Fibroblast of pulmonary artery (primary cell): ENCODE measurements around the gene PHYHD1.

ENCODE experiments used
- DNase-seq: peaks from one replicate; pipeline ENCODE4 v3.0.0-alpha.2; 2010; ENCODE audit warnings: low read depth
- H3K4me3 ChIP-seq: replicated peaks from 2 replicates; pipeline ENCODE4 v1.5.1; 2011; ENCODE audit warnings: low read depth, mild to moderate bottlenecking, control low read depth, low read length, moderate library complexity
- TF ChIP-seq, protein P1 (sequence below): IDR thresholded peaks from 2 replicates; pipeline ENCODE4 v1.5.1; 2011; ENCODE audit warnings: mild to moderate bottlenecking, control low read depth, low read length, inconsistent platforms; ENCODE audit errors: missing control alignments

PHYHD1 gene

DNA sequence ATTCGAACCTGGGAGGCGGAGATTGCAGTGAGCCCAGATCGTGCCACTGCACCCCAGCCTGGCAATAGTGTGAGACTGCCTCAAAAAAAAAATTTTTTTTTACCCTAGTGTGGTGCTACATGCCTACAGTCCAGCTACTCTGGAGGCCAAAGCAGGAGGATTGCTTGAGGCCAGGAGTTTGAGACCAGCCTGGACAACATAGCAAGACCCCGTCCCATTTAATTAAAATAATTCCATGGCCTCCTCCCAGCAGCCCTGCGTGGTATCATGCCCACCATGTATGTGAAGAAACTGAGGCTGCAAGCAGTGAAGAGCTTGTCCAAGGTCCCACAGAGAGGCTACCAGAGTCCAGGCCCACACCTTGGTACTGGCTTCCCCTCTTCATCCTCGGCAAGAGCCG, 19.4 kb upstream of the PHYHD1 start:
- TF ChIP-seq, protein P1, sequence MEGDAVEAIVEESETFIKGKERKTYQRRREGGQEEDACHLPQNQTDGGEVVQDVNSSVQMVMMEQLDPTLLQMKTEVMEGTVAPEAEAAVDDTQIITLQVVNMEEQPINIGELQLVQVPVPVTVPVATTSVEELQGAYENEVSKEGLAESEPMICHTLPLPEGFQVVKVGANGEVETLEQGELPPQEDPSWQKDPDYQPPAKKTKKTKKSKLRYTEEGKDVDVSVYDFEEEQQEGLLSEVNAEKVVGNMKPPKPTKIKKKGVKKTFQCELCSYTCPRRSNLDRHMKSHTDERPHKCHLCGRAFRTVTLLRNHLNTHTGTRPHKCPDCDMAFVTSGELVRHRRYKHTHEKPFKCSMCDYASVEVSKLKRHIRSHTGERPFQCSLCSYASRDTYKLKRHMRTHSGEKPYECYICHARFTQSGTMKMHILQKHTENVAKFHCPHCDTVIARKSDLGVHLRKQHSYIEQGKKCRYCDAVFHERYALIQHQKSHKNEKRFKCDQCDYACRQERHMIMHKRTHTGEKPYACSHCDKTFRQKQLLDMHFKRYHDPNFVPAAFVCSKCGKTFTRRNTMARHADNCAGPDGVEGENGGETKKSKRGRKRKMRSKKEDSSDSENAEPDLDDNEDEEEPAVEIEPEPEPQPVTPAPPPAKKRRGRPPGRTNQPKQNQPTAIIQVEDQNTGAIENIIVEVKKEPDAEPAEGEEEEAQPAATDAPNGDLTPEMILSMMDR = no peak
- no peak overlapping the region for H3K4me3 ChIP-seq
- no peak for DNase-seq

DNA sequence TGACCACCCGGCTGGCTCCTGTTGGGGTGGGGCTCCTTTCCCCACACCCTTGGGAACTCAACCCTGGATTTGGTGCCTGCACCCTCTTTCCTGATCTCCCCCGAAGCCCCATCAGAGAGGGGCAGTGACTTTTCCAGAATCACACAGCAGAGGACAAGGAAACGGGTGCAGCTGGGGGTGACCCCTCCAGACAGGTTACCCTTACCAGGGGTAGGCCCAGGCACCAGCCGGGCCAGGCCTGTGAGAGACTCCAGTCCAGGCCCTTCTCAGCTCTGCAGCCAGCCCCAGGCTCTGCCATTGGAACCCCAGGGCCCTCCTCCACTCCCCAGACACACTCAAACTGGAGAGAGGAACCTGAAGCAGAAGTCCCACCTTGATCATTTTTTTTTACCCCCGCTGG, 19.0 kb upstream of the PHYHD1 start:
- TF ChIP-seq, protein P1 = no peak
- DNase-seq = no peak
- no peak overlapping the region for H3K4me3 ChIP-seq

DNA sequence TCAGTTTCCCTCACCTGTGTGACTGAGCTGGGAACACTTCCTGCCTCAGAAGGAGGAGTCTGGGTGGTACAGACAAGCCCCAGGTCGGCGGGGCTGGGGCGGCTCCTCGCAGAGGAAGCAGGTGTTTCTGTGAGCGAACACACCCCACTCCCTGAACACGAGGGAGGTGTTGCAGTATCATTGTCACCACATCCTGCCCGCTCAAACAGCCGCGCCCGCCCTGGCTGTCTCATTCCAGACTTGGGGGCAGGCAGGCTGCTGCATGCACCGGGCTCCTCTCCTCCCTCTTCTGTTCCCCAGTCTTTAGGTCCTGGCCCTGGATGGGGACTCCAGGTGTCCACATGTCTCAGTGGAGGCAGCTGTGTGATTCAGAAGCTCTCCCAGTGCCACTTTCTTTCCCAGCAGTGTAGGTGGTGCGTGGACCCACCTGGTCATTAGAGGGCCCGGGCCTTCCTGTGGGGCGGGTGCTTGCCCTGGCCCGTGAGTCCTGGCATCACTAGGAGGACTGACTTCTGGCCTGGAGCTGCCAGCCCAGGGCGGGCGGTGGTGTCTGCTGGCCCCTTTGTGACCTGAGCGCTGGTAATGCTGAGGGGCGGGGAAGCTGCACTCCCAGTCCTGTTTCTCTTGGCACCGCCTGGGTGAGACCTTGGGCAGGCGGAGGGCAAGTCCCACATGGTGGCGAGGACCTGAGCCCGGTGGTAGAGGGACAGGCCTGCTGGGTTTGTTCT, 18.3 kb upstream of the PHYHD1 start:
- no peak for DNase-seq
- TF ChIP-seq, protein P1 = no peak
- no peak overlapping the region for H3K4me3 ChIP-seq

DNA sequence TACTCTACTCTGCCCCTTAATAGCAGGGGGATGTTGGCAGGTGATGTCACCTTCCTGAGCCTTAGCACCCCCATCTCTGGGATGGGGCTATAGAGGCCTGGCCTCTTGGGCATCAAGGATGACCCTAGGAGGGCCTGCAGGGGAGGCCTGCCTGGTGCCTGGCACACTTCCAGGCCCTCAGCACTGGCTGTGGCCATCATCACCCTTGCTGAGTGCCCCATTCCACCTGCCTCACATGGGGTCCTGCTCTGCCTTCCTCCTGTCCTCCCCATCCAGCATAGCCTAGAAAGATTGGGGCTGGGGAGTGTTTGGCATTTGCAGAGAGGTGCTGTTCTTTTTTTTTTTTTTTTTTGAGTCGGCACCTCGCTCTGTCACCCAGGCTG, 17.7 kb upstream of the PHYHD1 start:
- TF ChIP-seq, protein P1 = no peak
- DNase-seq = no peak
- H3K4me3 ChIP-seq = no peak overlapping the region

DNA sequence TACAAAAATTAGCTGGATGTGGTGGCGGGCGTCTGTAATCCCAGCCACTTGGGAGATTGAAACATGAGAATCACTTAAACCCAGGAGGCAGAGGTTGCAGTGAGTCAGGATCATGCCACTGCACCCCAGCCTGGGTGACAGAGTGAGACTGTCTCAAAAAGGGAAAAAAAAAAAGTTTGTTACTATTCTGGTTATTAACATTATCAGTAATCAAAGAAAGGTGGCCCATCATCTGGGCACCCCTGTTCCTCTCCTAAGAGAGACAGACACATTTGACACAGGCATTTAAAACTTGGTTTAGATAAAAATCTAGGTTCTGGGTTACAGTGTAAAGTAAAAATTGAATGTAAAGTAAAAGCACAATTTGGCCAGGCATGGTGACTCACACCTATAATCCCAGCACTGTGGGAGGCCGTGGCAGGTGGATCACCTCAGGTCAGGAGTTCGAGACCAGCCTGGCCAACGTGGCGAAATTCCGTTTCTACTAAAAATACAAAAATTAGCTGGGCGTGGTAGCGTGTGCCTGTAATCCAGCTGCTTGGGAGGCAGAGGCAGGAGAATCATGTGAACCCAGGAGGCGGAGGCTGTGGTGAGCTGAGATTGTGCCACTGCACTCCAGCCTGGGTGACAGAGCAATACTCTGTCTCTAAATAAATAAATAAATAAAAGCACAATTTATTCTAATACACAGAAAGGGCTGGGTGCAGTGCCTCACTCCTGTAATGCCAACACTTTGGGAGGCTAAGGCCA, 16.7 kb upstream of the PHYHD1 start:
- no peak for DNase-seq
- TF ChIP-seq, protein P1 = no peak
- H3K4me3 ChIP-seq = no peak overlapping the region

DNA sequence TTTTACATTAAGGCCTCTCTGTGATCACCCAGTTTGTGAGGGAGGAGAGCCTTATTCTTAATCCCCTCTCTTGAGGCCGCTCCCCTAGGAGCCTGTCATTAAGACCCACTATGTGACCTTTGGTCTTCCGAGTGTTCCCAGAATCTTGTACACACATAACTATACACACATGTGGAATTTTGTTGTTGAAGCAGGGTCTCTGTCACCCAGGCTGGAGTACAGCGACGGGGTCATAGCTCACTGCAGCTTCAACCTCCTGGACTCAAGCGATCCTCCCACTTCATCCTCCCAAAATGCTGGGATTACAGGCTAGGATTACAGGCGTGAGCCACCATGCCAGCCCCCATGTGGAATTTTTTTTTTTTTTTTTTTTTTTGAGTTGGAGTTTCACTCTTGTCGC, 14.8 kb upstream of the PHYHD1 start:
- TF ChIP-seq, protein P1 = no peak
- H3K4me3 ChIP-seq = no peak overlapping the region
- no peak for DNase-seq

DNA sequence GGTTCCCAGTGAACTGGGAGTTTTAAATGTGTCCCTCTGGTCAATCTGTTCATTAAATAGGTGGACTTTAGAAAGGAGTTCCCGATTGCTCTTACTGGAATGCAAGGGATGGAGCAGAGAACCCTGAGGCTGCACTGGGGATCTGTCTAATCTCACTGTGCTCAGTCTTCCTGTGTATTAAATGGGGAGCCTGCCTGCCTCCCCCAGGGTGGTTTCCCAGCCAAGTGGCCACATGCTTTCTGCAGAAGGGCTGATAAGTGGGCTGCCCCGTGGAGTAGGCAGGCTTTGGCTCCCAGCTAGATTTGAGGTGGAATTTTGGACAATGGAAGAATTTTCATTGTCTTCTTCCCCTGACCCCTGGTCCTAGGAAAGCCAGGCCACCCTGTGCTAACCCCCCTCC, 14.0 kb upstream of the PHYHD1 start:
- no peak for DNase-seq
- TF ChIP-seq, protein P1 = no peak

More for the DNA sequence above, 14.0 kb upstream of the PHYHD1 start:
- H3K4me3 ChIP-seq = no peak overlapping the region
